ENCODE measurements around the gene STN1. TPM values are rescaled to one million over a fixed set of nuclear protein-coding genes. Genes with fewer than 3 reads are reported as not detected.

Gene STN1
- polyA plus RNA-seq, 3 donors from 2014 or later = 81.1 to 101 (median 82.8) TPM

- H3K27ac Mint-ChIP-seq = peak overlapping the region in 1 of 6 donors; percentile 66
- peaks cover 55% of the 10 kb centered on the region in 2 donors for H3K4me1 Mint-ChIP-seq
- peaks cover 36 to 56% (median 37%) of the 10 kb centered on the region in 3 donors for H3K36me3 Mint-ChIP-seq
These were observed 20.7 kb downstream of the STN1 start for GRCh38 chr10:103897241-103897774.

GRCh38 chr10:103896225-103896624 lies 21.8 kb downstream of the STN1 start:
- H3K27ac Mint-ChIP-seq = peak overlapping the region; percentile 62 to 91 (median 86)
- H3K4me1 Mint-ChIP-seq = peaks cover 44 to 46% of the 10 kb centered on the region in 2 donors
- H3K27me3 Mint-ChIP-seq (ENCODE audit: low read depth in 3 of 3) = peaks cover 0 to 2% (median 0%) of the 10 kb centered on the region in 3 donors
- H3K9me3 Mint-ChIP-seq = no peaks in the 10 kb centered on the region
- DNase-seq = no peak
- H3K36me3 Mint-ChIP-seq = peaks cover 39 to 65% (median 44%) of the 10 kb centered on the region in 3 donors
- no peak overlapping the region for H3K4me3 Mint-ChIP-seq

More at GRCh38 chr10:103897241-103897774, 20.7 kb downstream of the STN1 start:
- Mint-ChIP-seq H3K9me3 (no peaks in the 10 kb centered on the region), H3K4me3 (no peak overlapping the region), H3K27me3 (ENCODE audit: low read depth in 3 of 3) (peaks cover 0 to 2% (median 0%) of the 10 kb centered on the region in 3 donors)
- DNase-seq = no peak

GRCh38 chr10:103895411-103896186 lies 22.4 kb downstream of the STN1 start:
- H3K27me3 Mint-ChIP-seq (ENCODE audit: low read depth in 3 of 3) = peaks cover 0 to 1% (median 0%) of the 10 kb centered on the region in 3 donors
- peaks cover 38 to 40% of the 10 kb centered on the region in 2 donors for H3K4me1 Mint-ChIP-seq
- no peak for DNase-seq
- H3K9me3 Mint-ChIP-seq = no peaks in the 10 kb centered on the region
- peaks cover 37 to 66% (median 49%) of the 10 kb centered on the region in 3 donors for H3K36me3 Mint-ChIP-seq
- H3K4me3 Mint-ChIP-seq = peak overlapping the region in 1 of 5 donors; percentile 42
- peak overlapping the region; percentile 72 to 95 (median 88) for H3K27ac Mint-ChIP-seq

- Mint-ChIP-seq H3K9me3 (no peaks in the 10 kb centered on the region), H3K4me1 (peaks cover 33 to 37% of the 10 kb centered on the region in 2 donors), H3K4me3 (peak overlapping the region; percentile 6 to 57 (median 41)), H3K36me3 (peaks cover 41 to 62% (median 43%) of the 10 kb centered on the region in 3 donors), H3K27me3 (ENCODE audit: low read depth in 3 of 3) (no peaks in the 10 kb centered on the region), H3K27ac (peak overlapping the region; percentile 72 to 95 (median 88))
- DNase-seq = no peak
These were observed 23.5 kb downstream of the STN1 start for GRCh38 chr10:103894441-103894864.

- H3K9me3 Mint-ChIP-seq = no peaks in the 10 kb centered on the region
- H3K27ac Mint-ChIP-seq = peak overlapping the region; percentile 72 to 95 (median 88)
- H3K4me1 Mint-ChIP-seq = peaks cover 35 to 43% of the 10 kb centered on the region in 2 donors
- peak overlapping the region in 3 of 5 donors; percentile 38 to 57 (median 41) for H3K4me3 Mint-ChIP-seq
- peaks cover 41 to 67% (median 43%) of the 10 kb centered on the region in 3 donors for H3K36me3 Mint-ChIP-seq
- H3K27me3 Mint-ChIP-seq (ENCODE audit: low read depth in 3 of 3) = no peaks in the 10 kb centered on the region
- DNase-seq = no peak
These were observed 24.2 kb downstream of the STN1 start for GRCh38 chr10:103893817-103894216.

- Mint-ChIP-seq H3K27me3 (ENCODE audit: low read depth in 3 of 3) (no peaks in the 10 kb centered on the region), H3K4me1 (peaks cover 41 to 51% of the 10 kb centered on the region in 2 donors), H3K9me3 (no peaks in the 10 kb centered on the region), H3K36me3 (peaks cover 29 to 59% (median 36%) of the 10 kb centered on the region in 3 donors), H3K4me3 (no peak overlapping the region), H3K27ac (peak overlapping the region in 4 of 6 donors; percentile 4 to 28 (median 24))
- DNase-seq = no peak
These were observed 25.8 kb downstream of the STN1 start for GRCh38 chr10:103892181-103892580.

GRCh38 chr10:103890688-103891087 lies 27.3 kb downstream of the STN1 start:
- Mint-ChIP-seq H3K4me1 (peaks cover 35 to 46% of the 10 kb centered on the region in 2 donors), H3K9me3 (no peaks in the 10 kb centered on the region), H3K27ac (peak overlapping the region in 2 of 6 donors; percentile 51 to 76), H3K36me3 (peaks cover 19 to 60% (median 28%) of the 10 kb centered on the region in 3 donors), H3K27me3 (ENCODE audit: low read depth in 3 of 3) (no peaks in the 10 kb centered on the region), H3K4me3 (no peak overlapping the region)
- no peak for DNase-seq

- Mint-ChIP-seq H3K4me3 (no peak overlapping the region), H3K27ac (peak overlapping the region in 5 of 6 donors; percentile 31 to 76 (median 51)), H3K36me3 (peaks cover 16 to 57% (median 25%) of the 10 kb centered on the region in 3 donors), H3K4me1 (peaks cover 30 to 41% of the 10 kb centered on the region in 2 donors), H3K27me3 (ENCODE audit: low read depth in 3 of 3) (no peaks in the 10 kb centered on the region), H3K9me3 (no peaks in the 10 kb centered on the region)
- DNase-seq = no peak
These were observed 27.8 kb downstream of the STN1 start for GRCh38 chr10:103890194-103890658.

GRCh38 chr10:103889121-103889720 lies 28.8 kb downstream of the STN1 start:
- Mint-ChIP-seq H3K36me3 (peaks cover 16 to 56% (median 25%) of the 10 kb centered on the region in 3 donors), H3K9me3 (no peaks in the 10 kb centered on the region), H3K4me3 (no peak overlapping the region), H3K27ac (peak overlapping the region in 4 of 6 donors; percentile 11 to 76 (median 54)), H3K27me3 (ENCODE audit: low read depth in 3 of 3) (no peaks in the 10 kb centered on the region), H3K4me1 (peaks cover 20 to 31% of the 10 kb centered on the region in 2 donors)
- no peak for DNase-seq

- Mint-ChIP-seq H3K27me3 (ENCODE audit: low read depth in 3 of 3) (no peaks in the 10 kb centered on the region), H3K9me3 (no peaks in the 10 kb centered on the region), H3K4me1 (peaks cover 11 to 22% of the 10 kb centered on the region in 2 donors), H3K36me3 (peaks cover 14 to 52% (median 27%) of the 10 kb centered on the region in 3 donors), H3K4me3 (no peak overlapping the region), H3K27ac (peak overlapping the region in 5 of 6 donors; percentile 11 to 71 (median 56))
- peak; percentile 48 to 62 (median 54) for DNase-seq
These were observed 29.7 kb downstream of the STN1 start for GRCh38 chr10:103888113-103888841.

GRCh38 chr10:103885617-103886016 lies 32.4 kb downstream of the STN1 start:
- Mint-ChIP-seq H3K27me3 (ENCODE audit: low read depth in 3 of 3) (peaks cover 0 to 2% (median 0%) of the 10 kb centered on the region in 3 donors), H3K4me3 (no peak overlapping the region), H3K27ac (peak overlapping the region in 3 of 6 donors; percentile 8 to 57 (median 11)), H3K9me3 (no peaks in the 10 kb centered on the region), H3K4me1 (peaks cover 10 to 22% of the 10 kb centered on the region in 2 donors), H3K36me3 (peaks cover 16 to 60% (median 17%) of the 10 kb centered on the region in 3 donors)
- DNase-seq = no peak

- peaks cover 0 to 2% (median 0%) of the 10 kb centered on the region in 3 donors for H3K27me3 Mint-ChIP-seq (ENCODE audit: low read depth in 3 of 3)
- DNase-seq = peak in 2 of 3 donors; percentile 16 to 22
- no peak overlapping the region for H3K27ac Mint-ChIP-seq
- peaks cover 18 to 61% (median 23%) of the 10 kb centered on the region in 3 donors for H3K36me3 Mint-ChIP-seq
- H3K4me1 Mint-ChIP-seq = peaks cover 10 to 15% of the 10 kb centered on the region in 2 donors
- no peak overlapping the region for H3K4me3 Mint-ChIP-seq
- no peaks in the 10 kb centered on the region for H3K9me3 Mint-ChIP-seq
These were observed 33.3 kb downstream of the STN1 start for GRCh38 chr10:103884681-103885139.
